ENCODE results near the gene NR3C2.

GRCh38 chr4:148079961-148080360, 362.3 kb downstream of the NR3C2 start:
- TF ChIP-seq CTCF (IDR thresholded peaks at IDR 0.05; ENCODE audit: borderline replicate concordance, extremely low read depth, low read length, poor library complexity, severe bottlenecking) (no peak), EZH2 (IDR thresholded peaks at IDR 0.05; ENCODE audit: borderline replicate concordance, low read depth, low read length, severe bottlenecking) (no peak)
